Tibial nerve (tissue), 4 donors: ENCODE results near the gene TDRD5. TPM values are rescaled to one million over a fixed set of nuclear protein-coding genes. Genes with fewer than 3 reads are reported as not detected.
"Not testable (repeated sequence)": the region's sequence is repeated elsewhere in the genome, so short reads cannot be mapped to it uniquely, and the experiment has no call there.

Experiments
- DNase-seq, 2 donors: peaks; one replicate each; pipeline ENCODE4 v3.0.0-alpha.2; 2019; ENCODE audit warnings: low spot score in 2 of 2
- H3K27ac ChIP-seq, 4 donors: fragments of 200-600 bp; sonication (generic) in 3 of 4; one replicate each; pipeline ENCODE4 v1.5.1; 2017 to 2019; ENCODE audit warnings: mild to moderate bottlenecking in 1 of 4
- H3K27me3 ChIP-seq, 2 donors: fragments of 200-600 bp; sonication (generic) in 1 of 2; one replicate each; pipeline versions ENCODE4 v1.5.1 to v1.6.0; 2017 to 2019
- H3K36me3 ChIP-seq, 3 donors: fragments of 200-600 bp; sonication (generic); one replicate each; pipeline ENCODE4 v1.5.1; 2018 to 2019
- H3K4me1 ChIP-seq, 4 donors: fragments of 200-600 bp; sonication (generic) in 3 of 4; one replicate each; pipeline ENCODE4 v1.5.1; 2017 to 2019
- H3K4me3 ChIP-seq, 4 donors: fragments of 200-600 bp; sonication (generic) in 3 of 4; one replicate each; pipeline ENCODE4 v1.5.1; 2017 to 2019; ENCODE audit warnings: mild to moderate bottlenecking in 1 of 4, moderate library complexity in 1 of 4
- H3K9me3 ChIP-seq, 4 donors: fragments of 200-600 bp; sonication (generic) in 3 of 4; one replicate each; pipeline ENCODE4 v1.5.1; 2017 to 2019
- EP300 ChIP-seq, 2 donors: sonication (generic); formaldehyde crosslinking; IDR thresholded peaks; one replicate each; pipeline ENCODE4 v1.6.1; 2017; ENCODE audit warnings: antibody characterized with exemption in 2 of 2, mild to moderate bottlenecking in 1 of 2
- POLR2A ChIP-seq, 2 donors: fragments of 450-650 bp; IDR thresholded peaks; one replicate each; pipeline ENCODE4 v1.6.1; 2017; ENCODE audit warnings: antibody characterized with exemption in 2 of 2, mild to moderate bottlenecking in 2 of 2, moderate library complexity in 2 of 2
- WGBS, 2 donors: methylation state at CpG; one replicate each; pipeline ENCODE4 v1.1.5; 2018; 5-methylcytosine and 5-hydroxymethylcytosine counted together
- total RNA-seq, 4 donors: library from RNA; depleted of rRNA; stranded (reverse); fragments of >200 nt; gene quantifications; one replicate each; pipeline ENCODE4 v1.1.0, GENCODE V29; 2016
- TF ChIP-seq, protein P1 (sequence below), 5 experiments: fragments of 200-600 bp in 3 of 5; fragments of 450-650 bp in 2 of 5; sonication (generic) in 3 of 5; IDR thresholded peaks; one replicate each; pipeline ENCODE4 v1.5.1; 2016 to 2019; ENCODE audit warnings: antibody characterized with exemption in 5 of 5, mild to moderate bottlenecking in 3 of 5, moderate library complexity in 2 of 5

The TDRD5 gene
- total RNA-seq, 4 donors from 2014 or later, result 0.21 to 0.59 (median 0.44) TPM; not detected in 1

DNA sequence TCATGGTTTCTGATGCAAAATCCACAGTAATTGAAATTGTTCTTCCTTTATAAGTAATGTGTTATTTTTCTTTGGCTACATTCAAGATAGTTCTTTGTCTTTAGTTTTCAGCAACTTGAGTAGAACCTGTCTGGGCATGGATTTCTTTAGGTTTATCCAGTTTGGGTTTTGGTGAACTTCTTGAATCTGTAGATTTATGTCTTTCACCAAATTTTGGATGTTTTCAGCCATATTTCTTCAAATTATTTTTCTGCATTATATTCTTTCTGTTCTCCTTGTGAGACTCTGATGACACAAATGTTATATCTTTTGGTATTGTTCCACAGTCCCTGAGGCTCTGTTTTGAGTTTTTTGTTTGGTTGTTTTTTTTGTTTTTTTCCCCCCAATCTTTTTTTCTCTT, 69.4 kb downstream of the TDRD5 start:
- Histone ChIP-seq H3K36me3 (no peaks in the 10 kb centered on the region), H3K9me3 (peaks cover 0 to 25% (median 0%) of the 10 kb centered on the region in 4 donors), H3K4me1 (no peaks in the 10 kb centered on the region), H3K4me3 (no peak overlapping the region), H3K27me3 (no peaks in the 10 kb centered on the region), H3K27ac (no peak overlapping the region)
- TF ChIP-seq, protein P1, sequence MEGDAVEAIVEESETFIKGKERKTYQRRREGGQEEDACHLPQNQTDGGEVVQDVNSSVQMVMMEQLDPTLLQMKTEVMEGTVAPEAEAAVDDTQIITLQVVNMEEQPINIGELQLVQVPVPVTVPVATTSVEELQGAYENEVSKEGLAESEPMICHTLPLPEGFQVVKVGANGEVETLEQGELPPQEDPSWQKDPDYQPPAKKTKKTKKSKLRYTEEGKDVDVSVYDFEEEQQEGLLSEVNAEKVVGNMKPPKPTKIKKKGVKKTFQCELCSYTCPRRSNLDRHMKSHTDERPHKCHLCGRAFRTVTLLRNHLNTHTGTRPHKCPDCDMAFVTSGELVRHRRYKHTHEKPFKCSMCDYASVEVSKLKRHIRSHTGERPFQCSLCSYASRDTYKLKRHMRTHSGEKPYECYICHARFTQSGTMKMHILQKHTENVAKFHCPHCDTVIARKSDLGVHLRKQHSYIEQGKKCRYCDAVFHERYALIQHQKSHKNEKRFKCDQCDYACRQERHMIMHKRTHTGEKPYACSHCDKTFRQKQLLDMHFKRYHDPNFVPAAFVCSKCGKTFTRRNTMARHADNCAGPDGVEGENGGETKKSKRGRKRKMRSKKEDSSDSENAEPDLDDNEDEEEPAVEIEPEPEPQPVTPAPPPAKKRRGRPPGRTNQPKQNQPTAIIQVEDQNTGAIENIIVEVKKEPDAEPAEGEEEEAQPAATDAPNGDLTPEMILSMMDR (IDR thresholded peaks at IDR 0.05), result no peak
- TF ChIP-seq POLR2A (IDR thresholded peaks at IDR 0.05) (no peak), EP300 (IDR thresholded peaks at IDR 0.05) (no peak)
- DNase-seq, result no peak

DNA sequence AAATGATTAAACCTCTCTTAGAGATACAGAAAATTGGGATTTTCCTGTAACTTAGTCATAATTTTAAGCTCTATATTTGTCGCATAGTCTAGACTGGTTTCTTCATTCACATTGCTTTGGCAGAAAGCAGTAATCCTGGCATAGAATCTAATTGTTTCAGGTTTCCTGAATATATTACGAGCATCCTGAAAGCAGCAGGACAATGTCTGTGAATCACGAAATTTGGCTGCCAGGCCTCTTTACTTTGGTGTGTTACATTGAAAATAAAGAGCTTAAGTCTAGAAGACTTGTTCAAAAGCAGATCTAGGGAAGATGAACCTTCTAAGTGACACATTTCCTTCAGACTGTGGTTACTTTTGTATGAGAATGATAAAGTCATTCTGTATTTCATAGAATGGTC, 72.2 kb downstream of the TDRD5 start:
- WGBS, 2 donors, result 51 to 65% methylated on average over 3 of the region's 3 CpGs
- H3K4me1 ChIP-seq, result no peaks in the 10 kb centered on the region
- H3K9me3 ChIP-seq, result peaks cover 0 to 18% (median 0%) of the 10 kb centered on the region in 4 donors
- no peak overlapping the region for H3K4me3 ChIP-seq
- TF ChIP-seq, protein P1 (IDR thresholded peaks at IDR 0.05), result no peak
- no peak for TF ChIP-seq EP300 (IDR thresholded peaks at IDR 0.05)
- TF ChIP-seq POLR2A (IDR thresholded peaks at IDR 0.05), result no peak
- no peak for DNase-seq
- H3K36me3 ChIP-seq, result no peaks in the 10 kb centered on the region
- no peak overlapping the region for H3K27ac ChIP-seq
- H3K27me3 ChIP-seq, result no peaks in the 10 kb centered on the region

DNA sequence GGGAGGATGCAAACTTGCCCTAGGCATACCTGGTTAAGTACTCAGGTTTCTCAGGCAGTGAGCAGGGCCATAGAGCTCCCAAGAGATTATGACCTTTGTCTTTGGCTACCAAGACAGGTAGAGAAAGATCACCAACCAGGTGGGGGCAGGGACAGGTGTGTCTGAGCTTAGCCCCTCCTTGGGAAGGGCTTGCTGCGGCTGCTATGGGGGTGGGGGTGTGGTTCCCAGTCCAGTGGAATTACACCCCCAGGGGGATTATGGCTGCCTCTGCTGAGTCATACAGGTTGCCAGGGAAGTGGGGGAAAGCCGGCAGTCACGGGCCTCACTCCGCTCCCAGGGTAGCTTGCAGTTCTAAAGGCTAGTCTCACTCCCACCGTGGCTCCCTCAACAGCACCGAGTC, 86.2 kb downstream of the TDRD5 start:
- Histone ChIP-seq H3K9me3 (peaks cover 0 to 16% (median 0%) of the 10 kb centered on the region in 4 donors), H3K4me3 (no peak overlapping the region), H3K27me3 (no peaks in the 10 kb centered on the region), H3K4me1 (no peaks in the 10 kb centered on the region), H3K36me3 (no peaks in the 10 kb centered on the region), H3K27ac (no peak overlapping the region)
- no peak for DNase-seq
- no peak for TF ChIP-seq POLR2A (IDR thresholded peaks at IDR 0.05)
- TF ChIP-seq, protein P1 (IDR thresholded peaks at IDR 0.05), result no peak
- 79 to 94% methylated on average over 6 of the region's 6 CpGs for WGBS, 2 donors

DNA sequence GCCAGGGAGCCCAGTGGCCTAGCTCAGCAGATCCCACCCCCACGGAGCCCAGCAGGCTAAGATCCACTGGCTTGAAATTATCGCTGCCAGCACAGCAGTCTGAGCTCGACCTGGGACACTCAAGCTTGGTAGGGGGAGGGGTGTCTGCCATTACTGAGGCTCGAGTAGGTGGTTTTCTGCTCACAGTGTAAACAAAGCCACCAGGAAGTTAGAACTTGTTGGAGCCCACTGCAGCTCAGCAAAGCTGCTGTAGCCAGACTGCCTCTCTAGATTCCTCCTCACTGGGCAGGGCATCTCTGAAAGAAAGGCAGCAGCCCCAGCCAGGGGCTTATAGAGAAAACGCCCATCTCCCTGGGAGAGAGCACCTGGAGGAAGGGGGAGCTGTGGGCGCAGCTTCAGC, 102.9 kb downstream of the TDRD5 start:
- WGBS, 2 donors, result 52% methylated on average over 5 of the region's 6 CpGs
- H3K9me3 ChIP-seq, H3K27me3 ChIP-seq, H3K4me1 ChIP-seq, H3K27ac ChIP-seq, H3K36me3 ChIP-seq, H3K4me3 ChIP-seq, DNase-seq: not testable (repeated sequence)

DNA sequence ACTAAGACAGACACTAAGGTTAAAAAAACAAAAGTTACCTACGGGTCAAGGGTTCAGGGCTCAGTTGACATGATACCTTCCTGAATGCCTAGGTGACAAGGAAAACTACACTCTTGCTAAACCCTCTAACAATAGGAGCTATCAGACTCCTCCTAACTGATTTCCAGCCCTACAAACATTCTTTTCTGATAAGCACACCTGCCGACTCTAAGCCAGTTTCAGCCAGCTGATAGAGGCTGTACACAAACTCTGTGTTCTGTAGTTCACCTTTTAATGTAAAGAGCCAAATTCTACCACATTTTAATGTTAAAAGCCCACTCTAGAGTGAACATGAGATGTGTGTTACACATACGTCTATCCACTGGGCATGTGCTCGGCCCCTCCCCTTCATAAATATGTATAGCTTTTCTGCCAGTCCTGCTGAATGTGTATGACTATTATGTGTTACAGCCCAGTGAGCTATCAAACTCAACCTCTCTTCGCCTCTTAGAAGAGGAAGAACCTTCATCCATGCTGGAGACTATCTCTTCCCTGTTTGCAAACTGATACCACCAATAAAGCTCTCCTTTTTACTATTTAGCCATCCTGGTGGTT, 111.4 kb downstream of the TDRD5 start:
- no peaks in the 10 kb centered on the region for H3K36me3 ChIP-seq
- no peaks in the 10 kb centered on the region for H3K9me3 ChIP-seq
- no peak for TF ChIP-seq EP300 (IDR thresholded peaks at IDR 0.05)
- TF ChIP-seq, protein P1 (IDR thresholded peaks at IDR 0.05), result no peak
- no peak for TF ChIP-seq POLR2A (IDR thresholded peaks at IDR 0.05)
- WGBS, 2 donors, result 82% methylated on average over 5 of the region's 5 CpGs
- no peaks in the 10 kb centered on the region for H3K27me3 ChIP-seq
- H3K27ac ChIP-seq, result no peak overlapping the region
- H3K4me3 ChIP-seq, result no peak overlapping the region
- no peaks in the 10 kb centered on the region for H3K4me1 ChIP-seq
- no peak for DNase-seq
